K562 (cell line): ENCODE measurements around the gene DPEP2NB. TPM values are rescaled to one million over a fixed set of nuclear protein-coding genes. Genes with fewer than 3 reads are reported as not detected.

ENCODE experiments used
- BCOR ChIP-seq: fragments of 450-650 bp; IDR thresholded peaks from 2 replicates; pipeline ENCODE4 v1.6.1; 2016
- CREB5 ChIP-seq: fragments of 250-450 bp; sonication (Bioruptor Pico); IDR thresholded peaks from 2 replicates; pipeline ENCODE4 v1.5.0; 2020; ENCODE audit warnings: mild to moderate bottlenecking
- CTCF ChIP-seq, 3 experiments: IDR thresholded peaks in 2 of 3; conservative IDR thresholded peaks in 1 of 3; 2 replicates each; pipeline ENCODE4 v1.5.1; 2011 to 2012; ENCODE audit warnings: low read length in 3 of 3, mild to moderate bottlenecking in 3 of 3, control low read depth in 2 of 3, improper control_type of control experiment in 1 of 3, inconsistent platforms in 1 of 3, low read depth in 1 of 3, mixed read lengths in 1 of 3, moderate library complexity in 1 of 3; ENCODE audit not compliant: insufficient read depth in 2 of 3
- GTF2F1 ChIP-seq: IDR thresholded peaks from 2 replicates; pipeline ENCODE4 v1.6.1; 2011; ENCODE audit warnings: low read depth, low read length, improper control_type of control experiment
- MAZ ChIP-seq, 2 experiments: fragments of 450-650 bp in 1 of 2; sonication (generic) in 1 of 2; formaldehyde crosslinking; IDR thresholded peaks in 1 of 2; conservative IDR thresholded peaks in 1 of 2; 2 replicates each; pipeline versions ENCODE4 v1.4.0 to v1.5.0; 2020; ENCODE audit warnings: mild to moderate bottlenecking in 1 of 2, missing genetic modification reagents in 1 of 2
- NBN ChIP-seq: fragments of 450-650 bp; IDR thresholded peaks from 2 replicates; pipeline ENCODE4 v1.6.1; 2016; ENCODE audit warnings: low read depth, mild to moderate bottlenecking
- NFE2L1 ChIP-seq: fragments of 450-650 bp; IDR thresholded peaks from 2 replicates; pipeline ENCODE4 v1.6.1; 2016; ENCODE audit warnings: missing genetic modification characterization, low read depth, mild to moderate bottlenecking, missing compliant biosample characterization, moderate library complexity, borderline replicate concordance
- PCBP2 ChIP-seq: fragments of 200-400 bp; formaldehyde crosslinking; IDR thresholded peaks from 2 replicates; pipeline ENCODE4 v1.6.1; 2018; ENCODE audit warnings: low read length, low read depth, mild to moderate bottlenecking, moderate library complexity; ENCODE audit not compliant: poor library complexity, severe bottlenecking
- POLR2G ChIP-seq: fragments of 200-400 bp; formaldehyde crosslinking; IDR thresholded peaks from 2 replicates; pipeline ENCODE4 v1.6.1; 2017; ENCODE audit warnings: low read depth, mild to moderate bottlenecking, antibody characterized with exemption, low read length, moderate library complexity
- RAD51 ChIP-seq: fragments of 450-650 bp; IDR thresholded peaks from 2 replicates; pipeline ENCODE4 v1.7.1; 2016; ENCODE audit warnings: low read depth, mild to moderate bottlenecking, borderline replicate concordance
- RBM25 ChIP-seq: fragments of 200-400 bp; formaldehyde crosslinking; IDR thresholded peaks from 2 replicates; pipeline ENCODE4 v1.6.1; 2018; ENCODE audit warnings: low read length, low read depth, moderate library complexity; ENCODE audit not compliant: severe bottlenecking
- ZBTB40 ChIP-seq, 2 experiments: fragments of 450-650 bp in 1 of 2; sonication (generic) in 1 of 2; formaldehyde crosslinking in 1 of 2; IDR thresholded peaks; 2 replicates each; pipeline versions ENCODE4 v1.7.1 to v1.9.0; 2016 to 2022; ENCODE audit warnings: inconsistent platforms in 1 of 2, mild to moderate bottlenecking in 1 of 2, missing genetic modification reagents in 1 of 2
- ZNF174 ChIP-seq: fragments of 250-450 bp; sonication (Bioruptor Pico); IDR thresholded peaks from 2 replicates; pipeline ENCODE4 v1.4.0; 2020; ENCODE audit warnings: mild to moderate bottlenecking
- ZNF780A ChIP-seq: fragments of 250-450 bp; sonication (Bioruptor Pico); IDR thresholded peaks from 2 replicates; pipeline ENCODE4 v1.5.0; 2021; ENCODE audit warnings: mild to moderate bottlenecking
- polyA plus RNA-seq, 8 experiments: library from polyadenylated mRNA; depleted of rRNA in 4 of 8; stranded (reverse) in 5 of 8; unstranded in 3 of 8; fragments of >200 nt; fragmentation: Nextera tagmentation in 2 of 8; fragmentation: Illumina TruSeq in 1 of 8; extraction: Ambion mirVana in 2 of 8; extraction: Trizol in 1 of 8; gene quantifications; 2 replicates each; pipeline versions ENCODE4 v1.2.1 to v1.2.3, GENCODE V29; 2011 to 2014; ENCODE audit warnings: inconsistent platforms in 1 of 8, missing spikeins in 1 of 8
- total RNA-seq, 7 experiments: library from RNA; depleted of rRNA in 6 of 7; stranded (reverse); fragments of >200 nt in 6 of 7; fragmentation: Illumina TruSeq in 2 of 7; extraction: Trizol in 2 of 7; gene quantifications; 2 replicates each; pipeline versions ENCODE4 v1.2.1 to v1.2.3, GENCODE V29; 2011 to 2021; ENCODE audit warnings: low replicate concordance in 1 of 7

The DPEP2NB gene
- total and polyA plus RNA-seq, 9 of the 15 experiments (the other 6 are each of a cell fraction or from before 2014, with no cell fraction given), result not detected

- TF ChIP-seq ZBTB40 (IDR thresholded peaks at IDR 0.05) (0 out of 2 replicates have a peak, but pooled peaks have one; percentile 47), ZBTB40 (CRISPR knock-in tag; IDR thresholded peaks at IDR 0.05) (no peak), RAD51 (no peak), BCOR (peak; percentile 99), CREB5 (CRISPR knock-in tag) (no peak), CTCF (IDR thresholded peaks at IDR 0.05 in 2 of 3, conservative IDR thresholded peaks at IDR 0.05 in 1 of 3; ENCODE audit: insufficient read depth in 2 of 3, low read depth in 1 of 3, low read length in 3 of 3) (0 out of 6 replicates have a peak, but pooled peaks of 1 of the 3 experiments have one; percentile 0), MAZ (CRISPR knock-in tag; conservative IDR thresholded peaks at IDR 0.05 in 1 of 2, IDR thresholded peaks at IDR 0.05 in 1 of 2) (peak; percentile 93 to 98), PCBP2 (no peak), NBN (peak; percentile 60), NFE2L1 (no peak), ZNF780A (CRISPR knock-in tag) (no peak), RBM25 (peak; percentile 96), GTF2F1 (no peak), ZNF174 (CRISPR knock-in tag) (no peak), POLR2G (peak; percentile 77)
Measured at GRCh38 chr16:67968400-67969253, 47.1 kb downstream of the DPEP2NB start, which contains the start of gene SLC12A4 (continued).
